ENCODE data around the gene LEFTY1.

GRCh38 chr1:225880222-225880588, 8.7 kb downstream of the LEFTY1 start:
- TF ChIP-seq POLR2A (IDR thresholded peaks at IDR 0.05; ENCODE audit: low read depth, low read length): no peak
- TF ChIP-seq TAF1 (IDR thresholded peaks at IDR 0.05; ENCODE audit: borderline replicate concordance, low read depth, low read length): no peak

All from GM12892 (cell line).